NT2/D1 (cell line): ENCODE measurements around the gene GSKIP.

Source experiments
- DNase-seq: peaks from one replicate; pipeline ENCODE4 v3.0.0-alpha.2; 2011; ENCODE audit warnings: low read depth, low spot score
- H3K27me3 ChIP-seq: 2 replicates; pipeline ENCODE4 v1.6.0; 2011; ENCODE audit warnings: mild to moderate bottlenecking; ENCODE audit not compliant: insufficient read length, insufficient read depth
- H3K36me3 ChIP-seq: 2 replicates; pipeline ENCODE4 v1.6.1; 2011; ENCODE audit warnings: mild to moderate bottlenecking, low read length, mixed read lengths; ENCODE audit not compliant: insufficient read depth, insufficient read length
- H3K4me1 ChIP-seq: 2 replicates; pipeline ENCODE4 v1.5.1; 2011; ENCODE audit not compliant: insufficient read depth, insufficient read length
- H3K4me3 ChIP-seq: 2 replicates; pipeline ENCODE4 v1.5.1; 2011; ENCODE audit warnings: low read depth; ENCODE audit not compliant: insufficient read length
- H3K9ac ChIP-seq: 2 replicates; pipeline ENCODE4 v1.6.0; 2011; ENCODE audit warnings: low read depth; ENCODE audit not compliant: insufficient read length
- H3K9me3 ChIP-seq: 2 replicates; pipeline ENCODE4 v1.5.1; 2011; ENCODE audit warnings: mild to moderate bottlenecking, low read length; ENCODE audit not compliant: insufficient read depth
- SUZ12 ChIP-seq: IDR thresholded peaks from 2 replicates; pipeline ENCODE4 v1.6.1; 2011; ENCODE audit not compliant: insufficient read length, insufficient read depth; ENCODE audit errors: extremely low read depth
- YY1 ChIP-seq: IDR thresholded peaks from 2 replicates; pipeline ENCODE4 v1.6.1; 2011; ENCODE audit not compliant: insufficient read length, insufficient read depth
- ZNF274 ChIP-seq: IDR thresholded peaks from 2 replicates; pipeline ENCODE4 v1.6.1; 2011; ENCODE audit warnings: mild to moderate bottlenecking, low read depth, low read length

The GSKIP gene

GRCh38 chr14:96422992-96423391, 59.7 kb downstream of the GSKIP start:
- Histone ChIP-seq H3K4me1 (no peaks in the 10 kb centered on the region), H3K9ac (no peak overlapping the region)

DNA sequence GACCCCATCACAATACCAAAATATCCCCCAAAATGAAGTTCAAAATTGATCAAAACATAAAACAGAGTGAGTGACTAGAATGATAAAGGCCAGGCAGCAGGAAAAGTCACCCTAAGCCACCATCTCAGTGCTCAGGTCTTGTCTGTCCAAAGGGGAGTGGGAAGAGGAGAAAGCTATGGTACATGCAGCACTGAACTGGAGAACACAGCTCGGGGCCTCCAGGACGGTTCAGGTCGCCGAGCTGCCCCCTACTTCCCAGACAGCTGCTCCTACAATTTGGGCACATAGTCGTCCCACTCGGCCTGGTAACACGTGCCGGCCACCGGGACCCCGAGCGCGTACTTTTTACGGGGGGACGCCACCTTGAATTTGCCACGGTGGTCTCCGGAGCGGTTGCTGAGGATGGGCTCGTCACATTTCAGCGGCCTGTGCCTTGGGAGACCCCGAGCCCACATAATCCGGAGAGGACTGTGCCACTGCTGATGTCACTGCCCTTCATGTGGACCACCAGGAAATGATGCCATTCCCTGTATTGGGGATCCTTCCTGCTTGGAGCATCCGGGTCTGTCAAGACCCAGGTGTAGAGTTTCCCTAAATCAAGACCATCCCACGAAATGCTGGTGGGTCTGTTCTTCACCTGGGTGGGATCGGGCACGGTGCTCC, 60.3 kb downstream of the GSKIP start:
- Histone ChIP-seq H3K9ac (no peak overlapping the region), H3K4me3 (no peak overlapping the region), H3K27me3 (no peaks in the 10 kb centered on the region), H3K36me3 (no peaks in the 10 kb centered on the region), H3K4me1 (no peaks in the 10 kb centered on the region), H3K9me3 (no peaks in the 10 kb centered on the region)
- no peak for DNase-seq
- no peak for TF ChIP-seq ZNF274

More at GRCh38 chr14:96422992-96423391, 59.7 kb downstream of the GSKIP start:
- DNase-seq: no peak
- no peaks in the 10 kb centered on the region for H3K27me3 ChIP-seq
- no peak for TF ChIP-seq ZNF274
- no peaks in the 10 kb centered on the region for H3K9me3 ChIP-seq
- H3K4me3 ChIP-seq: no peak overlapping the region
- no peaks in the 10 kb centered on the region for H3K36me3 ChIP-seq

GRCh38 chr14:96424109-96424989, 61.0 kb downstream of the GSKIP start:
- no peak overlapping the region for H3K9ac ChIP-seq
- peak; percentile 48 for DNase-seq

DNA sequence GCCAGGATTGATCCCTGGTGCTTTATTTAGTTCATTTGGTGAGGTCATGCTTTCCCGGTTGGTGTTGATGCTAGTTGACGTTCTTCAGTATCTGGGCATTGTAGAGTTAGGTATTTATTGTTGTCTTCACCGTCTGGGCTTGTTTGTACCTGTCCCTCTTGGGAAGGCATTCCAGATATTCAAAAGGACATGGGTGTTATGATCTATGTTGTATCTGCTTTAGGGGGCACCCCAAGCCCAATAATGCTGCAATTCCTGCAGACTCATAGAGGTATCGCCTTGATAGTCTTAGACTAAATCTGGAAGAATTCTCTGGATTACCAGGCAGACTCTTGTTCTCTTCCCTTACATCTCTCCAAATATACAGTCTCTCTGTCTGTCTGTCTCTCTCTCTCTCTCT, 70.7 kb downstream of the GSKIP start:
- no peaks in the 10 kb centered on the region for H3K4me1 ChIP-seq
- no peaks in the 10 kb centered on the region for H3K27me3 ChIP-seq
- no peak for DNase-seq
- no peaks in the 10 kb centered on the region for H3K36me3 ChIP-seq
- H3K9ac ChIP-seq: no peak overlapping the region
- TF ChIP-seq ZNF274 (no peak), YY1 (no peak)
- no peaks in the 10 kb centered on the region for H3K9me3 ChIP-seq
- no peak overlapping the region for H3K4me3 ChIP-seq

More at GRCh38 chr14:96424109-96424989, 61.0 kb downstream of the GSKIP start:
- no peak overlapping the region for H3K4me3 ChIP-seq
- H3K27me3 ChIP-seq: no peaks in the 10 kb centered on the region
- no peaks in the 10 kb centered on the region for H3K9me3 ChIP-seq
- H3K4me1 ChIP-seq: no peaks in the 10 kb centered on the region
- TF ChIP-seq ZNF274 (no peak), YY1 (no peak), SUZ12 (no peak)
- H3K36me3 ChIP-seq: no peaks in the 10 kb centered on the region
